NCI-H1417 (cell line): ENCODE results near the gene CPZ.

Source experiments
- DNase-seq, 3 experiments: peaks; one replicate each; lab custom pipeline; 2025; lab: John Stamatoyannopoulos, UW

CPZ gene

DNA sequence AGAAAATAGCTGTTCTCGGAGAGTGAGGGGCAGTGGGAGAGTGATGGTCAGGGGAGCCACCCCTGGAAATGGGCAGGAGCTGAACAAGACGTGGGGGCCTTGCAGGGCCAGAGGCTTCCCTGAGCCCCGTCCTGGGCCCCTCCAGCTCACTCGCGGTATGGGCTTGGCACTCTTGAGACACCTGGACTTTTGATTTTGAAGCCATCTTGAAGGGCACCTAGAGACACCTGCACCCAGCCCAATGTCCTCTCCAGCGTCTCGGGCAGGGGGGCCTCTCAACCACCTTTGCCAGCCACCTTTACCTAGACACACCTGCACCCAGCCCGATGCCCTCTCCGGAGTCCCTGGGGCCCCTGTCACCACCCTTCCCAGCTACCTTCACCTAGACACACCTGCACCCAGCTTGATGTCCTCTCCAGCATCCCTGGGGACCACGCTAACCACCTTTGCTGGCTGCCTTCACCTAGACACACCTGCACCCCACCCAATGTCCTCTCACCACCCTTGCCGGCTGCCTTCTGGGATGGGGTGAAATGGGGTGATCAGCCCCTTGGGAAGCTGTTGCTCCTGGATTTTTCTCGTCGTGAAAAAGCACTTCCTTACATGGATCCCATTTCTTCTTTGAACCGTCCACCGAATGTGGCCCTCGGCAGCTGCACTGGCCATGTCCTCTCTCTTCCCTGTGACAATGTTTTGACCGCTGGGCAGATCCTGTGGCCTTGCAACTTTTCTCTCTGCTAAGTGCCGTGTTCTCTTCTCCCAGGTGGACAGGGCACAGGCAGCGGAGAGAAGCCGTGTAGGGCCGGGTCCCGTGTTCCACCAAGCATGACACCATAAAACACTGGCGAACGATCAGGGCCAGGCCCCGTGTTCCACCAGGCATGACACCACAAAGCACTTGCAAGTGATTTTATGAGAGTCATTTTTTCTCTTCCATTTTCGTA is 47.5 kb downstream of the CPZ start:
- no peak for DNase-seq

DNA sequence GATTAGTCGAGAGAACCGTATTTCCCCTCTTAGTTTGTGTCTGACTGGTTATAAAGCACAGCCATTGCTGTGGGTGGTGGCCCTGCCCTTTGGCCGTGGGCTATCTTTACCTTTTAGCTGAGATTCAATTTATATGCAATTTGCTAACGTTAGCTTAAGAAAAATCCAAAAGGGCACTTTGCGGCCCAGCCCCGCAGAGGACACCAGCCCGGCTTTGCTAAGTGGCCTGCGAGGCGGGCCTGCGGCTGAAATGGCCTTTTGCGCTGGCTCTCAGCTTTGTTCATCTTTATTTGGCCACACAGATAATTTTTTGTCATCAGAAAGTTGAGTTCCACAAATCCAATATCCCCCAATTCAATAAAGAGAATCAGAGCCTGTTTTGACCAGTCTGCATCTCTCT is 48.3 kb downstream of the CPZ start:
- no peak for DNase-seq

DNA sequence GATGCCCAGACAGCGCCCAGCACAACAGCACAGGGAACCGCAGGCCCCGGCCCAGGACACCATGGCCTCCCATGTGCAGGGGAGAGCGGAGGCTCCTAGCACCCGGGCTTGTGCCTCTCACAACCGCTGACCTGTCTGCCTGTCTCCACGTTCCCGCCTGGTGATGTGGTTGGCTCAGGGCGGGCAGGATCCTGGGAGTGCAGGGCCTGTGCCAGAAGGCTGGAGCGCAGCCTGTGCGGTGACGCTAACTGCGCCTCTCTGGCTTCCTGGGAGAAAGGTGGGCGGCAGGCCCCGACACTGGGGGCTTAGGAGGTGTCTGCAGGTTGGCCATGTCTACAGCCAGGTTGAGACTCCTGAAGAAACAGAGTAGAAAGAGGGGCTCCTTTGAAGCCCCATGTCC is 48.7 kb downstream of the CPZ start:
- DNase-seq, result no peak

DNA sequence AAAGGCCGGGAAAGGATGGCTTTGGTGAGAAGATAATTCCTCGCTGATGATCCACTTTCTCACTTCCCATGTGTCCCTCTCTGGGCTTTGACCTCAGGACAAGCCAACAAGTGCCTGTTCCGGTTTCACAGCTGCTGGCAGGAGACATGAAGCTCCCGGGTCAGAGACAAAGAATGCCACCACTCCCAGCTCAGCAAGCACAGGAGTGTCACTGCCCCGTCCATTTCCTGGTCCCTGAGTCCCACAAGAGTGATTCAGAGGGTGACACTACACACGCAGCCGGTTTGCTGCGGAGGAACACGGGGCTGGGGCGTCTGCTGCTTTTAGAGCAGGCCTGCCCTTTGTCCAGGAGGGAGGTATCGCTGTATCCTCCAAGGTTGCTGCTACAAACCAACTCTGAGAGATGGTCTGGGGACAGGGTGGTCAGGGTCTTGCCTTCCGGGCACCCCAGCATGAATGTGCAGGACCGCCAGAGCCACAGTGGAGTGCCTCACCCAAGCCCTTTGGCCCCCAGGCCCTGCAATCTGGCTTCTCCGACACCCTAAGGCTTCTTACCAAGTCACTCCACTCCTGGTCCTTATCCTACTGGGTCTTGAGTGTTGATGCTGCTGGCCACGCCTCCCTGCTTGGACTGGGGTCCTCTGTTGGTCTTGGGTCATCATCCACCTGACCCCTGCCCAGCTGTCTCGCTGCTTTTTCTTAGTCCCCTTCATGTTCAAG is 49.5 kb downstream of the CPZ start:
- no peak for DNase-seq

DNA sequence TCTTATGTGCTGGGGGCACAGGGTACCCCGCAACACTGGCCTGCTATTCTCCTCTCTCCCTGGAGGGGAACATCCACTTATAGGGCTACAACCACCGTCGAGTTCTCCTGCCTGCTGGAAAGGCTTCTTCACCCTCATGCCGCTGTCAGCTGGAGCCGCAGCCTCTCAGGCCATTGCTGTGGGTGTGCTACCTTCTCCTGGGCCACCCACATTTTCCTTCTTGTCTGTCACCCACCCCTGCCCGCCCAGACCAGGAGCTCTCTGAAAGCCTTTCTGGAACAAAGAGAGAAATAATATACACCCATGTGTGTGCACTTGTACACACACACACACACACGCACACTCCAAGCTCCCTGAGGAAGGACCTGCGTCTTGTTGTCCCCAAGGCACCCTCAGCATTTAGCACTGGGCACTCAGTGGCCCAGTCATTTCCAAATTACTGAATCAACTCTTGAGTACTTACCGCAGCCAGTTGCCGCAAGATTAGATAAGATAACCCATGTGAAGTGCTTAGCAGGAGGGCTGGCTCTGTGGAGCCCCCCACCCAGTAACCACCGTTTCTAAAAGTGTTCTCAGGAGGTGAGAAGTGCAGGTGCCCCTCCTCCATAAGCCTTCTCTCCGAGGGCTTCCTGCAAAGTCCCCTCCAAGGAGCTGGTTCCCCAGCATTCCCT is 50.2 kb downstream of the CPZ start:
- no peak for DNase-seq

DNA sequence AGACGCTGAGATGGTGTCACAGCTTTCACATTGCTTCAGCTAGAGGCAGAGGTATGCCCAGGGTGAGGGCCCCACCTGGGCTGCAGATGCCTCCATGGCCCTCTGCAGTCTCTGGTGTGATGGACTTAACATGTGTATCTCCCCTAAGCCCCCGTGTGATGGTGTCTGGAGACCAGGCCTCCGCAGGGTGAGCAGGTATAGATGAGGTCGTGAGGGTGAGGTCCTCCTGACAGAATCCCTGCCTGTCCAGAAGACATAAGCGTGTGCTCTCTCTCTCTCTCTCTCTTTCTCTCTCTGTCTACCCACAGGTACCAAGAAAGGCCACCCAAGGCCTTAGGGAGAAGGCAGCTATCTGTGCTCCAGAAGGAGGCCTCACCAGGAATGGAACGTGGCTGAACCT is 50.9 kb downstream of the CPZ start:
- DNase-seq, result no peak

DNA sequence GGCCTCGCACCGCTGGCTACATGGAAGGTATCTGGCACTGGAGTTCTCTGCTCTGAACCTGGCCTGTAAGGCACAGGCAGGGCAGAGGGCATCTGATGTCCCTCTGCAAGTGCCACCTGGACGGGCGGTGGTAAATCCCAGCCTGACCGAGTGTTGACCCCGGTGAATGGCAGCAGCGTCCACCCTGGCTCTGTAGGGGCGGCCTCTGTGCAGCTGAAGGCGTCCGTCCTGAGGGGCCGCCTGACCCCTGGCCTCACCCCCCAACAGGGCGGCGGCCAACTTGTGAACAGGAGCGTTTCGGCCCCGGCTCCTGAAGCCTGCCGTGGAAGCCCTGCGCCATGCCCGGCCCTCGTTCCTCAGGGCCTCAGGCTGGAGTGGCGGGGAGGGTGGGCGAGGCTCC is 51.4 kb downstream of the CPZ start:
- DNase-seq, result no peak

DNA sequence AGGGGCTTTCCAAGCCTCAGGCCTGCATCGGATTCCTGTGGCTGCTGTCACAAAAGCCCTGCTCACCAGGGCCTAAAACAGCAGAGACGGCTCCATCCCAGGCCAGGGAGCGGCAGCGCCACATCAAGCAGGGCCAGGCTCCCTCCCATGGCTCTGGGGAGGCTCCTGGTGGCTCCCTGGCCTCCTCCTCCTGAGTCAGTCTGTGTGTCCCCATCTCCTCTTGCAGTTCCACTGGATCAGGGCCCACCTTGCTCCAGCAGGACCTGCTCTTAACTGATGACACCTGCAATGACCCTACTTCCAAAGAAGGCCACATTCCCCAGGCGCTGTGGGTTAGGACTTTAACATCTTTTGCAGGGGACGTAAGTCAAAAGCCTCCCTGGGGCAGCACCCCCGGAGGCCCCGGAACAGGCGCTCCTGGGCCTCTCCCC is 51.9 kb downstream of the CPZ start:
- DNase-seq, result no peak

DNA sequence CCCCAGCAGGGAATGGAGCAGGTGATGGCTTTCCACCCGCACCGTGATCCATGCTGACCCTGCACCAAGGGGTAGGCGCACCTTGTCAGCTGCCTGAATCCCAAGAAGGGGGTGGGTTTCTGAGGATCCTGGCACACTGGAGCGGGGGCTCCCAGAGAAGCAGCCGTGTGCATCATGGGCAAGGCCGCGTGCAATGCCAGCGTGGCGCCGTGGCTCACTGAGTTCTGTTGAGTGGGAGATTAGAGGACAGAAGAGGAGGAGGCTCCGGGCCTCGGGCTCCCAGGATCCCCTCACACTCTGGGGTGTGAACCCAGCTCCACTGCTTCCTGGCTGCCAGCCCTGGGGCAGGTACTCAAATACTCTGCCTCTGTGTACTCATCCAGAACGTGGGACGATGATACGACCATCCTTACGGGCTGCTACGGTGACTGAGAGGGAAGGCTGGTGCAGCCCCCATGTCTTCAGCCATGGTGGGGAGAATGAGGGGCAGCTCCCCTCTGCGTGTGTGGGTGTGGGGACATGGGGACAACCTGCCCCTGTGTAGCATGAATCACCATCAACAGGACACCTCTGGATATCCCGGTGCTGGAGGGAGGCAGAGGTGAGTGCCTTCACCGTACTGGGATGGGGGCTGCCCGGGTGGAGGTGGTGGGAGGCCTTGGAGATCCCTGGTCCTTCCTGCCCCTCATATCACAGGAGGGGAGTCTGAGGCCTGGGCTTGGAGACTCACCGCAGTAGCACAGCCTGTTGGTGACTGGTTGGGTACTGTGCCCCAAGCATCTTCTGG is 52.6 kb downstream of the CPZ start:
- no peak for DNase-seq

DNA sequence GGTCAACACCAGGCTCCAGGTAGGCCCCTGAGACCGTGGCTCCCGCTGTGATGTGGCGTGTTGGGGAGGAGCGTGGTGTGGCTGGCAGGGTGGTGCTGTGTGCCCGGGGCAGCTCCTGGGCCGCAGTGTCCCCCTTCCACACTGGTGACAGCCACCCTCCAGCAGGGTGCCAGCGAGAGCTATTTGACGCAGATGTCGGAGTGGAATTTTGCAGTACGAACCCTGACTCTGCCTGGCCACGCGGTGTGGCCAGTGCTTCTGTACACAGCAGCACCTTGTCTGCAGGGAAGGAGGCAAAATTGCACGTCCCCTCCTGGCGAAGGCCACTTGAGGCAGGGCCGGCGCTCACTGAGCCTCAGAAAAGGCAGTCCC is 53.2 kb downstream of the CPZ start:
- DNase-seq, result no peak

DNA sequence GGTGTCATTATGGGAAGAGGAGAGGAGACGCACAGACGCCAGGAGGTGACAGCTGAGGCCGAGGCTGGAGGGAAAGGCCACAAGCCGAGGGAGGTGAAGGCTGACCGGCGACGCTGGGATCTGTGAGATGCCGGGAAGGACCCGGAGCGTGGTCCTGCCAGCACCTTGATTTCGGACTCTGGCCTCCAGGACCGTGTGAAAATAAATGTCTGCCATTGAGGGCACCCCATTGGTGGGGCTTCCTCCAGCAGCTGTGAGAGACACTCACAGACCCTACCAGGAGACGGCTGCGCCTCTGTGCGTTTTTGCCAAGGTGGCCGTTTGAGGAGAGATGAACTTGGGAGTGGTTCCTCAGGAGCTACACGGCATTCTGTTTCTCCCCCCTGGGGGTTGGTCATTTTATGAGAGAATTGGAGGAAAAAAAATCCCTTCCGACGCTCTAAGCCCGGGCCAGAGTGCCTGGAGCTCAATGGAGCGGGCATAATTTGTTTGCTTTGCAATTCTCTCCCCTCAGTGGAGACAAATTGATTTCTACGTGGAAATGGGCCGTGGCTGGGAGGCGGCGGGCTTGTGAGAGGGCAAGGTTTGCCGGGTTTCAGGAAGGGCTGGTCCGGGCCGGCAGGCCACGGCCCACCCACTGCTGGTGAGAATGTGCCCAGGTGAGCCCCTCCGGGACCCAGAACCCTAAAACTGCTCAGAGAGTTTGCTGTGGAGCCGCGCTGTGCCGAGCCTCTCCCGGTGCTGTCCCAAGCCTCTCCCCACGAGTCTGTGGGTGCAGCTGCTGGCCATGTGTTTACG is 53.9 kb downstream of the CPZ start:
- peak; percentile 27 to 68 (median 55) for DNase-seq

DNA sequence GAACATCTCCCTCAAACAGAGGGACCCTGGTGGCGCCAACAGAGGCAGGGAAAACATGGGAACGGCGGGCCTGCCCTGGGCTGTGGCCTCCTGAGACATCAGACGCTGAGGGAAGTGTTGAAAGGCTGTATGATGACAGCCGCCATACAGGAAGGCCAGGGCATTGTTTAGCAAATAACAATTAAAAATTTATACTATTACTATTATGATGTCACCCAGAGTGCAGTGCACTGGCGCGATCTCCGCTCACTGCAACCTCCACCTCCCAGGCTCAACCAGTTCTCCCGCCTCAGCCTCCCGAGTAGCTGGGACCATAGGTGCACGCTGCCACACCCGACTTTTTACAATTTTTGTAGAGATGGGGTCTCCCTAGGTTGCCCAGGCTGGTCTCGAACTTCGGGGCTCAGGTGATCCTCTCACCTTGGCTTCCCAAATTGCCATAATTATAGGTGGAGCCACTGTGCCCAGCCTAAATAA is 54.6 kb downstream of the CPZ start:
- DNase-seq, result no peak

DNA sequence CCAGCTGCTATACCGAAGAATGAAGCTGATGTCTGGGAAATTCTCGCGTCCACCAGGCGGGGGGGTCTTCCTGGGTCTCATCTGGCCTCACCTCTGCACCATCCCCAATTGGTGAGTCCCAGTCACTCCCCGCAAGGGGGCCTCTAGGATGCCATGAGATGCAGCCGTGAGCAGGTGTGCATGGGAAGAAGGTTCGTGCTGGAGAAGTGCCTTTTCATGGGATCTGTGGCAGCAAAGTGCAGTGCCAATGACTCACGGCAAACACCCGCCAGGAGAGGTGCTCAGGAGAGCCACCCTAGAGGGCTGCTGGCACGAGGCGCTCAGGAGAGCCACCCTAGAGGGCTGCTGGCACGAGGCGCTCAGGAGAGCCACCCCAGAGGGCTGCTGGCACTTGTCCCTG is 55.1 kb downstream of the CPZ start:
- no peak for DNase-seq

DNA sequence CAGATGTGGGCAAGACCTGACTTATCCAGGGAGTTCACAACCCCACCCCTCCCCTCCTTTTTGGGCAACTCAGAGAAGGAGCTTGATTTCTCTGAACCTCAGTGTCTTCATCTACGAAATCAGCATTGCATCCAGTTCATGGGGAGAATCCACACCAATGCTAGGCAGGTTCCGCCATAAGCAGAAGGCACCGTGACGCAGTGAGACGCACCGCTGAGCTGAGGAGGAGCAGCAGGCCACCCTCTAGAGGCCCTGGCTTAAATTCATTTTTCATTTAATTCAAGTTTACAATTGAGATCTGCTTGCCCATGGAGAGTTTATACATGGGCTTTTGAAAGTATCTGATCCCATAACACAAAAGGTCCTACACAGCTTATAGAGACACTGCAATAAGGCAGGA is 55.7 kb downstream of the CPZ start:
- DNase-seq, result no peak

DNA sequence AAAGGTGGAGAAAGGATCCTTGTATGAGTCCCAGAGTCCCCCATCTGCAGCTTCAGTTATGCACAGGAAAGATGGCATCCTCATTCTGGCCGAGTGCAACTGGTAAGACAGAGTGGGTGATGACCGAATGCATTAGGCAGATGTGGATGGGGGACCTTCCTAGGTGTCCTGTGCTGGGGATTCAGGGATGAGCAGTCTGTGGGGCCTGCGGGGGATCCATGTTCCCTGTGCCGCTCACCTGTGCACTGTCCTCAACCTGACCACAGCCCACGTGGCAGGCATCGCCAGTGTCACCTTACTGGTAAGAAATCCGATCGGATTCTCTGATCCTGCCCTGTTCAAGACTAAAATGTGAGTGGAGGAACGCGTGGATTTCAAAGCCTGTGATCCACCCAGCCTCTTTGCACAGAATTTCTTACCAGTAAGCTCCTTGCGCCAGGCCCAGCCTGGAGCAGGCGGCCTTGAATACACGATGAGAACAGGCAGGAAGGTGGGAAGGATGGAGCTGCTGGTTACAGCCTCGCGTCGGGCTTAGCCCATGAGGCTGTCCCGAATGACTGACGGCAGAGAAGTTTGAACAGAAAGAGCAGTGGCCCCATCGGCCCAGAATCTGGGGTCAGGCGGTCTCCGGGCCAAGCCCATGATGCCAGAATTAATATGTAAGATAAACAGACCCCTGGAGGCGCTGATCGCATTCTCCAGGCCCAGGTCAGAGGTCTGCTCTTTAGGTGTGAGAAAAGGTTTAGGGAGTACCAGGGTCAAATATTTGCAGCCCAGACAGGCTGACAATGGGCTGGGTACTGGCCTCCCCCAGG is 56.5 kb downstream of the CPZ start:
- DNase-seq, result no peak

DNA sequence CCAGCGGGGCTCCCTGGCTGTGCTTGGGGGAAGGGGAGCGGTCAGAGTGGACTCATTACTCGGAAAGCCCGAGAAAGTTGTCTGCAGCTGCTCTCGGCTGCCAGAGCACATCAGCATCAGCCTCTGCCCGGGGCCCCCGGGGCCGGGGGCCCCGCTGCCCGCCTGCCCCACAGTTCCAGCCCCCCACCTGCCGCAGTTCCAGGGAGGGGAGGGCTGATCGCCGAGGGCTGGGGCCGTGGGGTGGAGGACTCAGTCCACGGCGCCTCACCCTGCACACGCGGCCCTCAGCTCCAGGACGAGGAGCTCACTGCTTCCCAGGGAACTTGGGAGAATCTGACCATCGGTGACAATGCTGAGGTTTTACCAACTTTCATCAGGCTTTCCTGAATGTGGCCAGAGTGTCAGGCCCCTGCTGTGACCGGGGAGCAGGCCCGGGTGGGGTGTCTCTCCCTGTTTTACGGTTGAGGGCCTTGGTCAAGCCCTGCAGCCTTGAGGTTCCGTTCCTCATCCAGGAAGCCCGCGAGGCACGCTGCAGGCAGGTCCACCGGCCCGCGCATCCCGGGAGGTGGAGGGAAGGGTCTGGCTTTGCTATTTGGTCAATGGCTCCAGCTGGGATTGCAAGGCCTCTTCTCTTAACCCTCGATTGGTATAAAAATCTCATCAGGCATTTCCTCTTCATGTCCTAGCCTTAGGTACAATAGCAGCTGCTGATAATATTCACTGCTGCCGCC is 57.2 kb downstream of the CPZ start:
- DNase-seq, result no peak

DNA sequence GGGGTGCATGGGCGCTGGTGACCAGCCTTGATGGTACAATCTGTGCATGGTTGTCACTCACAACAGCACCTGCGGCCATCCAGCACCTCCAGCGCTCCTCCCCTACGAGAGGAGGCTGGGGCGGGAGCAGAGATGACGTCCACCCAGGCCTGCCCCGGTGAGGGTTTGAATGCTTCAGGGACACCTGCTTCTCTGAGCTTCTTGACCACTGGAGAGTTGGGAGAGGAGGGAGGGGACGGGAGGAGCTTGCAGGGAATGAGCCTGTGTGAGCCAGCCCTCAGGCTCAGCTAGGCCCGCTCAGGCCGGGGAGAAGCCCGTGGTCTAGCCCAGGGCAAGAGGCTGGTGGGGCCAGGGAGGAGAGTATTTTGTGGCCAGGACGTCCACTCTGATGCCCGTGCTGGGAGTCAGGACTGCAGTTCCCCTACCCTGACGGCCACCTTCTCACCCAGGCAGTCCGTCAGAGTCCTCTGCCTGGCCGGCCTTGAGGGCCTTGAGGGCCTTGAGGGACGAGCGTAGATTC is 59.2 kb downstream of the CPZ start:
- no peak for DNase-seq

DNA sequence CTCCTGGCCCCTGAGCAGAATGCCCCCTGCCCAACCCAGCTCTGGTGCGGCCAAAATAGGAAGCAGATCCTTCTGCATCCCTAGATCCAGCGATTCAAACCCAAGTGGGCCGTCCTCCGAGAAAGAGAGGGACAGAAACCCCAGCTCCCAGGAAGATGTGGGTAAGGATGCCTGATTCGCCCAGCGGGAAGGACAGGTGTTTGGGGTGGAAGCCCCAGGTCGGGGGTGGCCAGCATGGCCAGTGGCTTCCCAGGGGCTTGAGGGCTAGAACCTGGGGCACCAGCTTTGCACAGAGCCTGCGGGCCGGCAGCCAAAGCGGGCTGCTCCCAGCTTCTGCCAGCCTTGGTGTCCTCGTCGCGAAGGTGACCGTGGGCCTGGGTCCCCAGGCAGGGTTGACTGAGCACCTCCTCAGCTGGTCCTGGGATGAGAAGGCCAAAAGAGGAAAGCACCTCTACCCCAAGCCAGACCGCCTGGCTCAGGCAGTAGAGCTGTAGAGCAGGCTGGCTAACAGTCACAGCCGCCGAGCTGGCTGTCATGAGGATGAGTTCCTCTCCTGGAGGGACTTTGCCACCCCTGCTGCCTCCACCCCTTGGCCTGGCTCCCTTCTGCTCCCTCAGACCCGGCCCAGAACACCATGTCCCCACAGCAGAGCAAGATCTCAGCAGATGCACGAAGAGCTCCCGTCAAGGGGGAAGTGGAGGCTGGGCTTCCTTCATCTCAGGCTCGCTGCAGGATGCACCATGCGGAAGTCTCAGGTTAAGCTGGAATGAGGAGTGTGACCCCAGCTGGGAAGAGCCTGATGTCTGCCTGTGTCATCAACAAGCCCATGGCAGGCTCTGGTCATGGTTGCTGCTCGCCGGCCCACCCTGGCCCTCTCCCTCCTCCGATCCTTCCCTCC is 59.9 kb downstream of the CPZ start:
- no peak for DNase-seq
